GM12891 (cell line): ENCODE data around the gene RHBDL1.

Experiments used
- POLR2A ChIP-seq: IDR thresholded peaks from 2 replicates; pipeline ENCODE4 v1.6.1; 2011; ENCODE audit warnings: low read depth, low read length, control low read depth
- POLR2AphosphoS5 ChIP-seq: IDR thresholded peaks from 2 replicates; pipeline ENCODE4 v1.6.1; 2011; ENCODE audit warnings: low read depth, low read length, control low read depth
- TAF1 ChIP-seq: IDR thresholded peaks from 2 replicates; pipeline ENCODE4 v1.6.1; 2011; ENCODE audit warnings: low read depth, low read length, control low read depth

DNA sequence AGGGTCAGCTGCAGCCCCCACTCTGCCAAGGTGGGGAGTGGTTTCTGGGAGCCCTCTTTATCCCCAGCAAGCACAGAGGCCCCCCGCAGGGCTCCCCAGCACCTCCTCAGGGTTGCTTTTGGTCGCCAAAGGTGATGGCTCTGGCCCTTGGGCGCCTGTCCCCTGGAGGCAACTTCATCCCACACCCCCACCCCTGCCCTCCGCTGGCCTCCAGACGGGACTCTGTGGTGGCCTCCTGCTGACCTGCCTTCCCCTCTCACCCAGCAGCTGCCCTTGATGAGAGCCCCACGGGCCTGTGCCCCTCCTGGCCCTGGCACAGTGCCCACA lies 15.4 kb upstream of the RHBDL1 start:
- TF ChIP-seq POLR2AphosphoS5 (no peak), POLR2A (no peak), TAF1 (no peak)
